Daoy (cell line): ENCODE measurements around the gene SLX4IP. TPM values are rescaled to one million over a fixed set of nuclear protein-coding genes. Genes with fewer than 3 reads are reported as not detected.

Experiments used
- DNase-seq: peaks from one replicate; pipeline ENCODE4 v3.0.0-alpha.2; 2015; ENCODE audit warnings: low read depth
- total RNA-seq: library from RNA; depleted of rRNA; stranded (reverse); fragments of >200 nt; shearing (Covaris generic); gene quantifications from 2 replicates; pipeline ENCODE4 v1.2.3, GENCODE V29; 2014

SLX4IP gene
- total RNA-seq, 1 experiment from 2014 or later, result 3.1 TPM

DNA sequence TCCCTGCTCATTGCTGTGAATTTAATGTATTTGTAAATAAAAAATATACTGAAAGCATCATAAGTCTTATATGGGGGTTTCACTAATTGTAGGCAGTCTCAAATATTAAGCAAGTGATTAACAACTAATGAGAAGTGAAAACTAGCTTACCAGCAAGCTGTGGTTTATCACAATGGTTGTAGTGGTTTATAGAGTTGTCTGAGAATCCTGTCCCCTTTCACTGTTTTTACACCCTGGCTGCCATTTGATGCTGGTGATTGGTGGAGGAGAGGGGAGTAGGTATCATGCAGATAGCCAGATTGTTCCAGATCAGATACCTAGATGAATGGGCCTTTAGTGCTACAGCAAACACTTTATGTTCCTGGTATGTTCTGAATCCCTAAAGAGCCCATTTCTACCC lies 7.1 kb upstream of the SLX4IP start:
- no peak for DNase-seq

DNA sequence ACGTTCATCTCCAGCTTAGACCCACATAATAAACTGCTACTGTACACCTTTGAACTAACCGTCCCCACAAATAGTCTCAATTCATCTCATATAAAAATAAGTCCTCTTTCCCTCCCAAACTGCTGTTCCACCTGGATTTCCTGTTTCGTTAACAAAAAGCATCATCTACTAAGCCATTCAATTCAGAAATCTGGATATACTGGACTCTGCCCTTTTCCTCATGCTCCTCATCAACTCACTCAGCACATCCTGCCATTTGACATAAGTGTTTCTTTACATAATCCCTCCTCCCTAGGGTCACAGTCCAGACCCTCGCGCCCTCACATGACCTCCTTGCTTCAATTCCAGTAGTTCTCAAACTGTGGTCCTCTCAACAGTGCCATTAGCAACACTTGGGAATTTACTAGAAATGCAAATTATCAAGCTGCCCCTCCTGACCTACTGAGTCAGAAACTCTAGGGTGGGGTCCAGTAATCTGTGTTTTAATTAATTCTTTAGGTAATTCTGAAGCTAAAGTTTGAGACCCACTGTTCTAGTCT lies 5.6 kb upstream of the SLX4IP start:
- DNase-seq, result no peak

DNA sequence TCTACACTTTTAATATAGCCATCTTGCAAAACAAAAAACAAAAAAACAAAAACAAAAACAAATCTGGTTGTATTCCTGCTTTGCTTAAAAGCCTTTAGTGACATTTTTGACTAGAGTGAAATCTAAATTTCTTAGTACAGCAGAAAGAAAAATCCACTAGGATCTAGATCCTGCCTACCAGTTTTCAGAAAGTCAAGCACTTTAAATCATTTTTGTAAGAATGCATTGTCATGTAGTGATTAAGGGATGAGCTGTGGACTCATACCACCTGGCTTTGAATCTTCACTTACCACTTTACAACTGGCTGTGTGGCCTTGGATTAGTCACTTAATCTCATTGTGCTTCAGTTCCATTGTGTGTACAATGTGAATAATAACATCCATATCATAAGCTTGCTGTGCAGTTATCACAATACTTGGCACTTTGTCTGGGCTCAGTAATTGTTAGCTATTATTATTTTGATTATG lies 5.1 kb upstream of the SLX4IP start:
- peak; percentile 30 for DNase-seq

DNA sequence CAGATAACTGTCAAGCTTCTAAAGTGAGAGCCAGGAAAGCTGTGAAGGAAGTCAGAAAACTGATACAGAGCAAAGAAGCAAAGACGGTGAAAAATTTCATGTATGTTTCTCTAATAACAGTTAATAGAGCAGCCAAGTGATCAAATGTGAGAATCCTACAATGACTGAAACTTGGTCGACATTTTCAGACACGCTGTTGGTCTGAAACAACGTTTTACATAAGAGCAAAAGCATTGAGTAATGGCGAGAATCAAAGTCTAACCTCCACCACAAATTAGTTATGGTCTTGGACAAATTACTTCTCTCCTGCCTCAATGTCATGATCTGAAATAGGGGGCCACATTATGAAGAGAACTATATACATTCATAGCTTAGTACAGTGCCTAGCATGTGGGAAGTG lies 4.4 kb upstream of the SLX4IP start:
- DNase-seq, result no peak

DNA sequence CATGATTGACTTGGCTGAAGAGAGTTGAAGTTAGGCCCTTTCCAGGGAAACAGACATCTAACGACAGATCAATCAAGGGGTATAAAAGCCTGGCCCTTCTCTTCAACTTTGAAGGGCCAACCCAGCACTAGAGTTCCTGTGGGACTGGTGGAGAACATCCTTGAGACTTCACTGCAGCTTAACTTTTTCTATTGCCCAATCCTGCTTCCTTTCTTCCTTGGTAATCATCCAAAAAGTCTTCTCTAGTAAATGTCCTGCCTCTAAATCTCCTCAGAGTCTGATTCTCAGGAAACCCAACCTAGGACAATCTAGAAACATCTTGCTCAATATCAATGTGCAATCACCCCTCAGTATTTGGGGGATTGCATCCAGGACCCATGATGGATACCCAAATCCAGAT lies 3.0 kb upstream of the SLX4IP start:
- no peak for DNase-seq

DNA sequence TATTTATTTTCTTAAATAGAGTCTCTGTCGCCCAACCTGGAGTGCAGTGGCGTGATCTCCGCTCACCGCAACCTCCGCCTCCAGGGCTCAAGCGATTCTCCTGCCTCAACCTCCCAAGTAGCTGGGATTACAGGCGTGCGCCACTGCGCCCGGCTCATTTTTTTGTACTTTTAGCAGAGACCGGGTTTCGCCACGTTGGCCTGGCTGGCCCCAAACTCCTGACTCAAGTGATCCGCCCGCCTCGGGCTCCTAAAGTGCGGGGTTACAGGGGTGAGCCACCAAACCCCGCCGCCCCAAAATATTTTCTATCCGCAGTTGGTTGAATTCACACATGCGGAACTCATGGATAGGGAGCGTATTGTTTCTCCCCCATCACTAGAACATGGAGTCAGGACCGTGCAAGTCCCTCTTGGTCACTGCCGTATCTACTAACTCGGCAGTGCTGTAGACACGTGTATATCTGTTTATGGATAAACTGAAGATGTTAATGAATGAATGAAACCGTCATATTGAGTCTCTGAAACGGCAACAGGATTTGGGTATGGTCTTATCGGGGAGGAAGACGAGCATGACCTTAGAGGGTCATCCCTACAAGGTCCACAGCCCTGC lies 2.0 kb upstream of the SLX4IP start:
- peak; percentile 4 for DNase-seq

DNA sequence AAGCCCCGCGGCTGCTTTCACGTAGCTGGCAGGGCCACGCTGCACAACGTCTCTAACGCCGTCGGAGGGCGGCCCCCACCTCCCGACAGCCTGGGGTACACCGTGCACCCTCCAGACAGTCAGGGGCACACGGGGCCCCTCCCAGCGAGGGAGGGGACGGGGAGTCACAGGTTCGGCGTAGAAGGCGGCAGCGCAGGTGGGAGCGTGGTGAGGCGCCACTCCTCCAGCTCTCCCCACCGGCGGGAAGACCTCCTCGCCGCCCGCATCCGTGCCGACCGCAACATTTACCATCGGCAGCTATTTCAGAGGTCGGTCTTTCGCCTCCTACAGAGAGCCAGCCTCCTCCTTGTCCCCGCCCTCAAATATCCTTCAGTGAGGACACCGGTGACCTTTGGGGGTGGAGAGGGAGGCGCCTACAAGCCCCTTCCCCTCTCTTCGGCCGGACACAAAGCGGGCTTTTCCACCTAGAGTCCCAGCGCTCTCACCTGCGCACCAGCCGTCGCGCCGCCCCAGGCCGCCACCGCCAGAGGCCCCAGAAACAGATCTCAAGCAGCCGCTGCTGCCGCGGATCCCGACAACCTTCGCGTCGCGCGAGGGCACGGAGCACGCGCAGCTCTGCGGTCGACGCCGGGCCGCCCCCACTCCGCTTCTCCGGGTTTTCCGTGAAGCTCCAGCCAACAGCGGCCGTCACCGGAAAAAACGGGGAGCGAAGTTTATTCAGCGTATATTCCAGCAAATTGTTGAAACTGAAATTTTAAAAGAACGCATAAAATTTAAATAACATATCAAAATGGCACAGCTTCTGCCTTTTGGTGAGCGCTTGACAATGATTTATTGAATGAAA lies 1.3 kb upstream of the SLX4IP start, which contains the start of gene MKKS:
Gene MKKS (minus strand): TSS at position 600 of the 844 bp plus-strand sequence. CDS start 20,708 bp downstream, outside the sequence.
- DNase-seq, result peak; percentile 92

DNA sequence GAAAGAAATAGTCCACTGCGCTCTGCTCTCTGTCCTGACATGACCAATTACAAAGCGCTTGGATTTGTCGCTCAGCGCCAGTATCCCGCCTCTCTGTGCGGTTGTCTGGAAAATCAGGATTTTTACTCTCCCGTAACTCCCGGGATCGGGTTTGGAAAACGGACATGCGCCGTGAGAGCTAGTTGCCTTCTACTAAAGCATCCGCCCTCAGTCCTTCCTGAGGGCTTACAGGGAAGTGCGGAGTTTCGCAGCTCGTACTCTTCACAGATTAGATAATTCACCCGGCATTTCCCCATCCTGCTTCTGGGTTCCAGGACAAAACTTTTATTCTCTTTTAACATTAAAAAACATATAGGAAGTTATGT lies 656 bp upstream of the SLX4IP start:
- DNase-seq, result peak; percentile 95

DNA sequence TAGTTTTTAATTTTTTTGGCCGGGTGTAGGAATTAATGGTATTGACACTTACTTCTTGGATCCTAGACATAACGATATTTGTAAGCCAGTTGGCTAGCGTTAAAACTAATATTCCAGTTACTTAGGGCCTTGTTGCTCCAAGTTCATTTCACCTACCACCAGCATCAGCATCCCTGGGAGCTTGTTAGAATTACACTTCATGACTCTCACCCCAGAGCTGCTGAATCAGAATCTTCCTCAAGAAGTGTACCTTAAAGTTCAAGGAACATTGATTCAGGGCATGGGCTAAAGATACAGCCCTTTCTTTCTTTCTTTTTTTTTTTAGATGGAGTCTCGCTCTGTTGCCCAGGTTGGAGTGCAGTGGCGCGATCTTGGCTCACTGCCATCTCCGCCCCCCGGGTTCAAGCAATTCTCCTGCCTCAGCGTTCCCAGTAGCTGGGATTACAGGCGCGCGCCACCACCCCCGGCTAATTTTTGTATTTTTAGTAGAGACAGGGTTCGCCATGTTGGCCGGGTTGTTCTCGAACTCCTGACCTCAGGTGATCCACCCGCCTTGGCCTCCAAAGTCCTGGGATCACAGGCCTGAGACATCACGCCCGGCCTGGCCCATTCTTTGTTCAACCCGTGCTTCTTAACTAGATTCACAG lies 1.1 kb downstream of the SLX4IP start:
- DNase-seq, result no peak

DNA sequence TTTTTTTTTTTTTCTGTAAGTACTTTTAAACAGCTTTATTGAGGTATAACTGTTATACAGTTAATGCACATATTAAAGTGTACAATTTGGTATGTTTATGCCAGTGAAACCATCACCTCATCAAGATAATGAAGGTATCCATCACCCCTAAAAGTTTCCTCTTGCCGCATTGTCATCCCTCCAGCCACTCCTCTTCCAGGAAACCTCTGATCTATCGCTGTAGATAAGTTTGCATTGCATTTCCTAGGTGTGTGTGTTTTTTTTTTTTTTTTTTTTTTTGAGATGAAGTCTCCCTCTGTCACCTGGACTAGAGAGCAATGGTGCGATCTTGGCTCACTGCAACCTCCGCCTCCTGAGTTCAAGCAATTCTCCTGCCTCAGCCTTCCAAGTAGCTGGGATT lies 3.1 kb downstream of the SLX4IP start:
- no peak for DNase-seq

DNA sequence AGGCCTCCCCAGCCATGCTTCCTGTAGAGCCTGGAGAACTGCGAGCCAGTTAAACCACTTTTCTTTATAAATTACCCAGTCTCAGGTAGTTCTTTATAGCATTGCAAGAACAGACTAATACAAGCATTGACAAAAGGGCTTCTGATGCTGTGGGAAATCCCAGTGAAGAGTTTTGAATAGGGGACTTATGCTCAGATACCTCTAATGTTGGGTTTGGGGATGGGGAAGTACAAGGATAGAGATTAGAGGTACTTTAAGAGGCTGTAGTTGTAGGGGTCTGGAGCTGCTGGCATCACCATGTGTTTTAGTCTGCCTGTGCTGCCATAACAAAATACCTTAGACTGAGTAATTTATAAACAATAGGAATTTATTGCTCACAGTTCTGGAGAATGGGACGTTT lies 8.8 kb downstream of the SLX4IP start:
- no peak for DNase-seq

DNA sequence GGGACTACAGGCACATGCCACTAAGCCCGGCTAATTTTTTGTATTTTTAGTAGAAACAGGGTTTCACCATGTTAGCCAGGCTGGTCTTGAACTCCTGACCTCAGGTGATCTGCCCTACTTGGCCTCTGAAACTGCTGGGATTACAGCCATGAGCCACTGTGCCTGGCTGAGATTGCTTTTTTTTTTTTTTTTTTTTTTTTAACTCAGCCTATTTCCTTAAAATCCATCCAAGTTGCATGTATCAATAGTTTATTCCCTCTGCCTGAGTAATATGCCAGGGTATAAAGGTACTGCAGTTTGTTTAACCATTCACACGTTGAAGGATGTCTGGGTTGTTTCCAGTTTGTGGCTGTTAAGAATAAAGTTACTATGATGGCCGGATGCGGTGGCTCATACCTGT lies 10.7 kb downstream of the SLX4IP start:
- no peak for DNase-seq

DNA sequence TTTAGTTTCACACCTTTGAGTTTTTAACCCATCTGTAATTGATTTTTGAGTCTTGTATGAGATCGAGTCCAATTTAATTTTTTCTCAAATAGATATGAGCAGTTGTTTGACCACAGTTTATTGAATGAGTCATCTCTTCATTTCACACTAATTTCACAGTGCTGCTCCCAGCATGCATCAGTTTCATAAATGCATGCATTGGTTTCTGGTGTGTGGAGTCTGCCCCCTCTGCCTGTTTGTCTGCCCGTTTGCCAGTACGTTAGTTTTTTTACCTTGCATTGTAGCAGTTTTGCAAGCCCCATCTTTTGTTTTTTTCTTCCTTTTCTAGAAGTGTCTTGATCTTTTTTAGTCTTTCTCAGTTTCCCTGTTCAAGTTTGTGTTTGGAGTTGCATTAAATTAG lies 11.9 kb downstream of the SLX4IP start:
- DNase-seq, result peak; percentile 75

DNA sequence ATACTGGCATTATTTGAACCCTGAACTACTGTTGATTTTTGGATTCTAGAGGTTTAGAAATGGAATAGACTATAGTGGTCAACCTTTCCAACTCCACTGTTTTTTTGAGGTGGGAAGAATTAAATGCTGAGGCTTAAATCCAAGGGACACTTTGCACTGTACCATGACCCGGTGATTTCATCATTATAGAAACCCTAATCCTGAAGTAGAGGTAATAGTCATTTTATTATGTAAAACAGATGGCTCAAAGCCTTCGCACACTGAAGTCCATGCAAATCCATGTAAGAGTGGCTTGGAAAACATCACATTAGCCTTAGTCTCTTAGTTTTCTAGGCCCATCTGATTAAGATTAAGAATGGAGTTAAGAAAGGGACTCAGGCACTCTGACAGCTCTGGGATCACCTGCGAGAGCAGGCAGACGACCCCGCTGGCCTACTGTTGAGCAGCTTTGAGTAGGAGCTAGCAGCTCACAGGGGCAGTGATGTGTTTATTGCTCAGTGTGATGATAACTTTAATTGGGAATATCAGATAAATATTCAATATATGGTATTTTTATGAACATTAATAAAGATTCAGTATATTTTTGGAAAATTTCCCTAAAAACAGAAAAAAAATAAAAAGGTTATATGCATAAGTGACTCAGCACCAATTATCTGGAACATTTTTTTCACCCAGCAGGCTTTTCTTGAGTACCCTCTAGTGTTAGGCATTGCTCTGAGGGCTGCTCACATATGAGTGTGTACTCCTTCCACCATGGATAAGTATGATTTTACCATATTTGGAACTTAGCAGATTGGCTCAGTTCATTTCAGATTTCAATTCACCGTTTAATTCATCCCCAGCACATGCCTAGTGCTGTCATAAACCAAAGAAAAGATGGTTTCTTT lies 13.4 kb downstream of the SLX4IP start:
- DNase-seq, result no peak

DNA sequence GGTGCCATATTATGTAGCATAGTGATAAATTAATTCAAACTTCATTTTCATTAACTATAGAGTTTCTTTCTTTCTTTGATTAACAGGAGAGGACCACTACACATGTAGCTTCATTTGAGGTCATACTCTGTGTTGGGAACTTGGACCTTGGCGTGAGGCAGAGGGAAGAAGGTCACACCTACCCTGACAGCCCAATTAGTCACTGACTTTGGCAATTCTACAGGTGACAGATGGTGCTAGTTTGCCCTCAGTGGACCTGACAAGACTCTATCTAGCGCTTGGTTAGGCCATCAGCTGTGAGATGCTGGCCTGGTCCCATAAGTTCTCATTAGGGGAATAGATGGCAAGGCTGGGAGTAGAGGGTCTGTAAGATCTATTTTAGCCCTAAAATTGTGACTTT lies 14.2 kb downstream of the SLX4IP start:
- no peak for DNase-seq

DNA sequence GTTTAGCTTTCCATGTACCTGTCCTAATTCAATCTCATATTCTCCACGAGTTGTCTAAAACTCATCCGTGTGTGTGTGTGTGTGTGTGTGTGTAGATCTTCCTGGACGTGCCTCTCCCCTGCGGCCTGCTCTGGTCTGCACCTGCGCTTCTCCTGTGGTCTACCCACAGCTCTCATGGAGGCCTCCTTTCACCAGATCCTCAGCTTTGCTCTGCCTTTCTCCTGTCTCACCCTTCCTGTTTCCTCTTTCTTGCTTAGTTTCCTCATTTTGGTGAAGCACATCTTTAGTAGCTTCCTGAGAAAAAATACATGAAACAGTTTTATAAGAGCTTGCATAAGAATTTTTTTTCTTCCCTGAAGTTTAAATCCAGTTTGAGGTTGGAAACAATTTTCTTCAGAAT lies 18.1 kb downstream of the SLX4IP start:
- no peak for DNase-seq

DNA sequence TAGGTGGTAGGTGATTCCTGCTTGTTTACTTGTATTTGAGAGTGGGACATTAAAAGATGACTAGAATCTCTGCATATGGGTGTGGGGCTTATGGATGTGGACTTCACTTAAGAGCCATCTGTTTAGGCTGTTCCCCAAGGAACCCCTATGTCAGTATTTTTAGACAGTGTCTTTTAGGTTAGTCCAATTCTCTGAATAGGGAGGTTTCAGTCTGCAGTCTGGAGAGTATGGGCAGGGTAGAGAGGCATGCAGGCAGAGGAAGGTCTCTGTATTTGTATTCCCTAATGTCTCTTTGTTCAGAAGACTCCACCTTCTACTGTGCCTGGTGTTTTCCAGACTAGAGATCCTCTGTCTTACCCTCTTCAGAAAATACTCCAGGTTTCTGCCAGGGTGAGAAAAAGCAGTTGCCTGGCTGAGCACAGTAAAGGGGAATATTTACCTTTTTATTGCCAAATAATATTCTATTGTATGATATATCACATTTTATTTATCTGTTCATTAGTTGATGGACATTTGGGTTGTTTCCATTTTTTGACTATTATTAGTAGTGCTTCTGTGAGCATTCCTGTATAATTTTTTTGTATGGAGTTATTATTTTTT lies 19.1 kb downstream of the SLX4IP start:
- no peak for DNase-seq

DNA sequence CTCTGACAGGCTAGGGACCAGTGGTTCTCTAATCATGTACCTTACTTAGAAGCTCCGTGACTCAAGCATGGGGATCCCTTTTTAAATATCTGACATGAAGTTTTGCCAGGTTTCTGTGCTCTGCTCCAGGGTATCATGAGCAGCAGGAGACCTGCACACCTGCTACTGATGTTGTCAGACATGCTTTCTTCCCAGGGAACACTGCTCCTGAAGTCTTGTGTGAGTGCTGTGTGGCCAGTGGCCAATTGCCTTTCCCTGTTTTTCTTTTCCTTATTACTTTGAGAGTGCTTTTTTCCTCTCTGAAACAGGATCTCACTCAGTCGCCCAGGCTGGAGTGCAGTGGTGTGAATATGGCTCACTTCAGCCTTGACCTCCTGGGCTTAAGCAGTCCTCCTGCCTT lies 26.4 kb downstream of the SLX4IP start:
- DNase-seq, result no peak

DNA sequence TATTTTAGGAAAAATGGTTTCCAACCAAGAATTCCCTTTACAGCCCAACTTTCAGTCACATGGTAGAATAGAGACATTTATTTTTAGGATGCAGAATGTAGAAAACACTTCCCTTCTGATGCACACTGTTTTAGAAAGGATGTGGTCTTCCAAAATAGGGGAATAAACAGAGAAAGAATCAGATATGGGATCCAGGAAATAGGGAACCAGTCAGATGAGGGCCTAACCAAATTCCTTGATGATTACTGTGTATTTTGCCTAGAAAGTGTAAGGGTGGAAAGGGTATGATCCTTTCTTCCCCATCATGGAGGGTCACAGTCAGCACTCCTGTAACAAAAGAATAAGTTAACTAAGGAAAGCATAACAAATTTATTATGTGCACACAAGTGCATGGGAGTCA lies 27.4 kb downstream of the SLX4IP start:
- no peak for DNase-seq

DNA sequence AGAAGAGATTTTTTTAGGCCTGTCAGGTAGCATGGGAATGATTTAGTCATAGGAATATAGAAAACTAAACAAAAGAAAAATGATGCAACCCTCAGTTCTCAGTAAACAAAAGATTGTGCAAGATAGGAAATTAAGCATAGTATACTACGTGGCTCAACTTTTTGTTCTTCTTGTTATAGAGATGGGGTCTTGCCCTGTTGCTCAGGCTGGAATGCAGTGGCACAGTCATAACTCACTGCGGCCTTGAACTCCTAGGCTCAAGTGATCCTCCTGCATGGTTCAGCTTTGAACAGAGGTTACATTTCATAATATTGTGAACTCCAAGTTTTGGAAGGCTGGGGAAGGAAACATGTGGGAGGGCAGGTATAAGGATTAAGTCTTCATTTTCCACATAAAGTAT lies 28.5 kb downstream of the SLX4IP start:
- DNase-seq, result no peak

DNA sequence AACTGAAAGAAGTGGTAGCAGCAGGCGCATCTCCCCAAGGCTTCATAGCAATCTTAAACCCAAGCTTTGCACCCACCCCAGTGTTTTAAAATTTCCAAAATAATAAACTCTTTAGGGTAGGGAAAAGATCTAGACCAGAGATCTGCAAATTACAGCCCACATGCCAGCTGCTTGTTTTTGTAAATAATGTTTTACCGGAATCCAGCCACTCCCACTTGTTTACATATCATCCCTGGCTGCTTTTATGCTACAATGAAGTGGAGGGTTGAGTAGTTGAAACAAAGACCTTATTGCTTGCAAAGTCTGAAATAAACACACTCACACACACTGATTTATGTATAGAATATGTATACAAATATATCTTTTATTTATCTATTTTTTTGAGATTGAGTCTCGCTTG lies 30.0 kb downstream of the SLX4IP start:
- DNase-seq, result no peak
